ENCODE data around the gene ABCB1. TPM values are rescaled to one million over a fixed set of nuclear protein-coding genes. Genes with fewer than 3 reads are reported as not detected.

Gene ABCB1
- total RNA-seq, 1 donor: not detected

GRCh38 chr7:87480386-87480785 lies 120.3 kb downstream of the ABCB1 start:
- Histone ChIP-seq H3K79me2 (ENCODE audit: insufficient read depth, low read length) (no peaks in the 10 kb centered on the region), H3K4me1 (ENCODE audit: insufficient read depth, low read length) (no peaks in the 10 kb centered on the region), H3K4me3 (ENCODE audit: insufficient read depth, low read length) (no peak overlapping the region), H3K27me3 (ENCODE audit: insufficient read depth, low read length) (peaks cover 15% of the 10 kb centered on the region), H3K4me2 (ENCODE audit: insufficient read depth, low read length) (no peak overlapping the region), H3K27ac (ENCODE audit: low read depth, low read length) (no peak overlapping the region), H2AFZ (ENCODE audit: low read length) (no peak overlapping the region), H3K36me3 (ENCODE audit: insufficient read depth, low read length) (no peaks in the 10 kb centered on the region), H4K20me1 (ENCODE audit: insufficient read depth, low read length) (no peaks in the 10 kb centered on the region), H3K9me3 (ENCODE audit: low read depth, low read length) (no peaks in the 10 kb centered on the region)
- no peak for TF ChIP-seq CTCF (IDR thresholded peaks at IDR 0.05; ENCODE audit: extremely low read depth, low read depth, low read length)
- no peak for DNase-seq (ENCODE audit: insufficient read length, low spot score, missing footprints)

GRCh38 chr7:87479951-87480350 lies 120.7 kb downstream of the ABCB1 start:
- no peak overlapping the region for H2AFZ ChIP-seq (ENCODE audit: low read length)
- H3K79me2 ChIP-seq (ENCODE audit: insufficient read depth, low read length): no peaks in the 10 kb centered on the region
- peaks cover 3% of the 10 kb centered on the region for H3K4me1 ChIP-seq (ENCODE audit: insufficient read depth, low read length)
- no peak overlapping the region for H3K4me2 ChIP-seq (ENCODE audit: insufficient read depth, low read length)
- H3K27ac ChIP-seq (ENCODE audit: low read depth, low read length): no peak overlapping the region
- H4K20me1 ChIP-seq (ENCODE audit: insufficient read depth, low read length): no peaks in the 10 kb centered on the region
- H3K9me3 ChIP-seq (ENCODE audit: low read depth, low read length): no peaks in the 10 kb centered on the region
- no peak for DNase-seq (ENCODE audit: insufficient read length, low spot score, missing footprints)
- peaks cover 18% of the 10 kb centered on the region for H3K27me3 ChIP-seq (ENCODE audit: insufficient read depth, low read length)
- no peak for TF ChIP-seq CTCF (IDR thresholded peaks at IDR 0.05; ENCODE audit: extremely low read depth, low read depth, low read length)
- no peak overlapping the region for H3K4me3 ChIP-seq (ENCODE audit: insufficient read depth, low read length)
- no peaks in the 10 kb centered on the region for H3K36me3 ChIP-seq (ENCODE audit: insufficient read depth, low read length)

GRCh38 chr7:87476179-87476557 lies 124.5 kb downstream of the ABCB1 start:
- peaks cover 19% of the 10 kb centered on the region for H3K27me3 ChIP-seq (ENCODE audit: insufficient read depth, low read length)
- no peak overlapping the region for H2AFZ ChIP-seq (ENCODE audit: low read length)
- no peak overlapping the region for H3K27ac ChIP-seq (ENCODE audit: low read depth, low read length)
- H3K9me3 ChIP-seq (ENCODE audit: low read depth, low read length): no peaks in the 10 kb centered on the region
- no peaks in the 10 kb centered on the region for H4K20me1 ChIP-seq (ENCODE audit: insufficient read depth, low read length)
- H3K4me2 ChIP-seq (ENCODE audit: insufficient read depth, low read length): peak overlapping the region; percentile 56
- peaks cover 10% of the 10 kb centered on the region for H3K4me1 ChIP-seq (ENCODE audit: insufficient read depth, low read length)
- no peak for TF ChIP-seq CTCF (IDR thresholded peaks at IDR 0.05; ENCODE audit: extremely low read depth, low read depth, low read length)
- no peaks in the 10 kb centered on the region for H3K36me3 ChIP-seq (ENCODE audit: insufficient read depth, low read length)
- no peak overlapping the region for H3K4me3 ChIP-seq (ENCODE audit: insufficient read depth, low read length)
- no peaks in the 10 kb centered on the region for H3K79me2 ChIP-seq (ENCODE audit: insufficient read depth, low read length)
- DNase-seq (ENCODE audit: insufficient read length, low spot score, missing footprints): no peak

- no peak for TF ChIP-seq CTCF (IDR thresholded peaks at IDR 0.05; ENCODE audit: extremely low read depth, low read depth, low read length)
- H3K9me3 ChIP-seq (ENCODE audit: low read depth, low read length): no peaks in the 10 kb centered on the region
- peaks cover 19% of the 10 kb centered on the region for H3K27me3 ChIP-seq (ENCODE audit: insufficient read depth, low read length)
These were observed 125.1 kb downstream of the ABCB1 start, which contains the start of gene ABCB4 for GRCh38 chr7:87475359-87476178. TSS of gene ABCB4 (minus strand) at chr7:87475680. CDS start at chr7:87475465, 215 bp downstream.

More at GRCh38 chr7:87475359-87476178, 125.1 kb downstream of the ABCB1 start, which contains the start of gene ABCB4:
- Histone ChIP-seq H3K79me2 (ENCODE audit: insufficient read depth, low read length) (no peaks in the 10 kb centered on the region), H3K36me3 (ENCODE audit: insufficient read depth, low read length) (no peaks in the 10 kb centered on the region), H3K27ac (ENCODE audit: low read depth, low read length) (peak within 1 kb of the TSS; percentile 58), H2AFZ (ENCODE audit: low read length) (peak within 1 kb of the TSS; percentile 73), H3K4me2 (ENCODE audit: insufficient read depth, low read length) (peak within 1 kb of the TSS; percentile 74), H3K4me1 (ENCODE audit: insufficient read depth, low read length) (peaks cover 10% of the 10 kb centered on the region), H4K20me1 (ENCODE audit: insufficient read depth, low read length) (no peaks in the 10 kb centered on the region), H3K4me3 (ENCODE audit: insufficient read depth, low read length) (peak within 1 kb of the TSS; percentile 61)
- DNase-seq (ENCODE audit: insufficient read length, low spot score, missing footprints): no peak

Data from osteoblast (primary cell).